ENCODE results near the gene GOLGA6A.

GOLGA6A gene

GRCh38 chr15:74036271-74037170 is 45.8 kb downstream of the GOLGA6A start:
- no peak for DNase-seq (ENCODE audit: low read depth, low spot score)

- no peak for DNase-seq (ENCODE audit: low read depth, low spot score)
Observed at GRCh38 chr15:74035121-74036017, 47.0 kb downstream of the GOLGA6A start.

GRCh38 chr15:74034206-74034755 is 48.1 kb downstream of the GOLGA6A start:
- DNase-seq (ENCODE audit: low read depth, low spot score), result no peak

DNA sequence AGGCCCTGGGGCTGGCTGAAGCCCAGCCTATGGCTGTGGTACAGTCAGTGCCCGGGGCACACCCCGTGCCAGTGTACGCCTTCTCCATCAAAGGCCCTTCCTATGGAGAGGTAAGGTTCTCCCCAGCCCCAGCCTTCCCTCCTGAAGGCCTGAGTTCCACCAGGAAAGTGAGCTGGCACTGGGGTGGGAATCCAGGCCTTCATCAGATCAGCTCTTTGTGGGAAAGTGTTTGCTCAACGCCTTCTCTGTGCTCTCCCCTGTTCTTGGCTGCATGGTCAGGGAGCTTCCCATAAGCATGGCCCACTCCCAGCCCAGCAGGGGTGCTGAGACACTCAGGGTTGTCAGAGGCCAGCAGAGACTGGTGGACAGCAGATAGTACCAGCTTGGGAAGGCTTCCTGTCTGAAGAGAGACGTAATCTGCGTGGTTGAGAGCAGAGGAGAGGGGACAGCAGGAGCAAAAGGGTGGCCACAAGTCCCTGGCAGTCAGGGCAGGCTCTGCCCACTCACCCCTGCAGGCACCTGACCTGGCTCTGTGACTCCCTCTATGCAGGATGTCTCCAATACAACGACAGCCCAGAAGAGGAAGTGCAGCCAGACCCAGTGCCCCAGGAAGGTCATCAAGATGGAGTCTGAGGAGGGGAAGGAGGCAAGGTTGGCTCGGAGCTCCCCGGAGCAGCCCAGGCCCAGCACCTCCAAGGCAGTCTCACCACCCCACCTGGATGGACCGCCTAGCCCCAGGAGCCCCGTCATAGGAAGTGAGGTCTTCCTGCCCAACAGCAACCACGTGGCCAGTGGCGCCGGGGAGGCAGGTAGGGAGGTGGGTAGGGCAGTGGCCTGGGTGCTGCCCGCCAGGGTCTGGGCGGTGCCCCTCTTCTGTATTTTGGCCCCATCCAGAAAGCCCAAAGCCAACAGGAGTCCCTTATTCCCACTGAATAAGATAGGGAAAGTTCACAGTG is 49.5 kb downstream of the GOLGA6A start:
- no peak for DNase-seq (ENCODE audit: low read depth, low spot score)

GRCh38 chr15:74032046-74032445 is 50.3 kb downstream of the GOLGA6A start:
- no peak for DNase-seq (ENCODE audit: low read depth, low spot score)

DNA sequence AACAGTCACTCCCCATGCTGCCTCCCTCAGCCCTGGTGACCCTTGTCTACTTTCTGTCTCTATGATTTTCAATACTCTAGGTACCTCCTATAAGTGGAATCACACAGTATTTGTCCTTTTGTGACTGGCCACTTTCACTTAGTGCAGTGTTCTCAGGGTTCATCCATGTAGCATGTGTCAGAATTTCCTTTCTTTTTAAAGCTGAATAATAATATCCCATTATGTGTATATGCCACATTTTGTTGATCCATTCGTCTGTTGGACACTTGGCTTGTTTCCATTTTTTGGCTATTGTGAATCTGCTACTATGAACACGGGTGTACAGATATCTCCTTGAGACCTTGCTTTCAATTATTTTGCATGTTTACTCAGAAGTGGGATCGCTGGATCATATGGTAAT is 53.7 kb downstream of the GOLGA6A start:
- DNase-seq (ENCODE audit: low read depth, low spot score), result no peak

DNA sequence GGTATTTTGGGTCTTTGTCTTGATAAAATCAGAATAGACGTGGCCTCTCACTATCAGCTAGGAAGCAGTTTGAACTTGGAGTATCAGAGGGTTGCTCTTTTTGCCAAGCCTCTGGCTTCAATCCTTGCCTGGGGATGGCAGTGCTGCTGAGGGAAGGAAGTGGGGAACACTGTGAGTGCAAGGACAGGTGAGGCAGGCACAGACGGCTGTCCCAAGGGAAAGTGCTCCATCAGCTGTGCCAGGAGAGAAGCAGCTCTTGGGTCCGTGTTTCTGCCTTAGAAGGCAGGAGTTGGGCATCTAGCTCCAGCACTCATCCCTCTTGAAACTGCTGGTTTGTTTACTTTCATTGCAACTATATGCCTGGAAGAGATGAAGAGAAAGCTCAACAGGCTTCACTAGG is 54.7 kb downstream of the GOLGA6A start:
- DNase-seq (ENCODE audit: low read depth, low spot score), result no peak

GRCh38 chr15:74025436-74025835 is 56.9 kb downstream of the GOLGA6A start:
- no peak for DNase-seq (ENCODE audit: low read depth, low spot score)

GRCh38 chr15:74024687-74025086 is 57.7 kb downstream of the GOLGA6A start:
- DNase-seq (ENCODE audit: low read depth, low spot score), result no peak

GRCh38 chr15:74022706-74023470 is 59.5 kb downstream of the GOLGA6A start:
- no peak for DNase-seq (ENCODE audit: low read depth, low spot score)

Measured in brain pericyte (primary cell).